A549 (cell line): Measurements from ENCODE around the gene ZNF346. TPM values are rescaled to one million over a fixed set of nuclear protein-coding genes. Genes with fewer than 3 reads are reported as not detected.
A peak's percentile ranks its signal among the peaks of the same experiment; 100 is the strongest.
"Not testable (repeated sequence)": the region's sequence is repeated elsewhere in the genome, so short reads cannot be mapped to it uniquely, and the experiment has no call there.

ENCODE experiments used
- ATAC-seq, 2 experiments: fragments of 200-7000 bp in 1 of 2; fragments of >200 bp in 1 of 2; cut with Nextera tagmentation in 1 of 2; cut with Tn5 transposase in 1 of 2; 3 replicates each; pipeline versions ENCODE4 v1.8.0 to v1.9.1; 2018 to 2020; ENCODE audit warnings: mild to moderate bottlenecking in 1 of 2, moderate library complexity in 1 of 2
- CTCF ChIA-PET: fragments of 300-600 bp; sonication (Branson Sonifier 250); formaldehyde crosslinking; extraction: SDS; loops from one replicate; lab custom pipeline; 2021; ENCODE audit warnings: antibody characterized with exemption, inconsistent platforms; lab: Yijun Ruan, JAX
- POLR2A ChIA-PET: fragments of 350-600 bp; formaldehyde crosslinking; extraction: SDS; loops from one replicate; lab custom pipeline; 2021; ENCODE audit warnings: antibody characterized with exemption, inconsistent platforms; lab: Yijun Ruan, JAX
- DNase-seq, 2 experiments: peaks; one replicate each; pipeline versions ENCODE4 v3.0.0 to v3.0.0-alpha.2; 2011 to 2016; ENCODE audit warnings: low read depth in 1 of 2, low spot score in 1 of 2
- FAIRE-seq: peaks from 2 replicates; lab custom pipeline; 2011; peaks lifted over from hg19 to GRCh38; lab: Jason Lieb, UNC
- H3K27ac ChIP-seq, 2 experiments: fragments of >200 bp; sonication (Bioruptor Twin); formaldehyde crosslinking; 3 replicates each; pipeline ENCODE4 v1.5.1; 2016 to 2017
- H3K4me1 ChIP-seq: fragments of >200 bp; sonication (Bioruptor Twin); formaldehyde crosslinking; 3 replicates; pipeline ENCODE4 v1.6.1; 2016
- H3K4me2 ChIP-seq: fragments of >200 bp; sonication (Bioruptor Twin); formaldehyde crosslinking; 3 replicates; pipeline ENCODE4 v1.6.1; 2016
- H3K4me3 ChIP-seq: fragments of >200 bp; sonication (Bioruptor Twin); formaldehyde crosslinking; 3 replicates; pipeline ENCODE4 v1.5.1; 2016
- H3K9me3 ChIP-seq: fragments of >200 bp; sonication (Bioruptor Twin); formaldehyde crosslinking; 3 replicates; pipeline ENCODE4 v1.6.1; 2016
- CHD2 ChIP-seq: fragments of 150-350 bp; IDR thresholded peaks from 2 replicates; pipeline ENCODE4 v1.6.1; 2014; ENCODE audit warnings: low read length; ENCODE audit not compliant: partially characterized antibody
- EHMT2 ChIP-seq: fragments of 200-600 bp; sonication (generic); IDR thresholded peaks from 2 replicates; pipeline ENCODE4 v1.6.1; 2016; ENCODE audit warnings: antibody characterized with exemption, low read depth, mild to moderate bottlenecking, moderate library complexity
- FOSB ChIP-seq: fragments of 250-450 bp; sonication (Bioruptor Pico); IDR thresholded peaks from 2 replicates; pipeline ENCODE4 v1.5.0; 2020; ENCODE audit warnings: mild to moderate bottlenecking, moderate library complexity
- GATA3 ChIP-seq: IDR thresholded peaks from 2 replicates; pipeline ENCODE4 v1.6.1; 2012; ENCODE audit warnings: borderline replicate concordance
- HDAC2 ChIP-seq: fragments of 200-600 bp; sonication (generic); IDR thresholded peaks from 2 replicates; pipeline ENCODE4 v1.6.1; 2016
- HOXA7 ChIP-seq: fragments of 250-450 bp; sonication (Bioruptor Pico); IDR thresholded peaks from 2 replicates; pipeline ENCODE4 v1.5.0; 2020; ENCODE audit warnings: mild to moderate bottlenecking, moderate library complexity
- HOXB5 ChIP-seq: fragments of 250-450 bp; sonication (Bioruptor Pico); IDR thresholded peaks from 2 replicates; pipeline ENCODE4 v1.5.0; 2020; ENCODE audit warnings: mild to moderate bottlenecking, moderate library complexity
- KDM1A ChIP-seq: fragments of 200-600 bp; sonication (generic); IDR thresholded peaks from 2 replicates; pipeline ENCODE4 v1.6.1; 2016; ENCODE audit warnings: low read depth, mild to moderate bottlenecking
- KDM5A ChIP-seq: fragments of 200-600 bp; sonication (generic); IDR thresholded peaks from 2 replicates; pipeline ENCODE4 v1.6.1; 2016; ENCODE audit warnings: antibody characterized with exemption, mild to moderate bottlenecking
- MYC ChIP-seq: IDR thresholded peaks from 2 replicates; pipeline ENCODE4 v1.6.1; 2012; ENCODE audit warnings: mild to moderate bottlenecking, inconsistent platforms, low read length, improper control_type of control experiment, borderline replicate concordance
- PBX3 ChIP-seq: IDR thresholded peaks from 2 replicates; pipeline ENCODE4 v1.6.1; 2012
- PHF8 ChIP-seq: fragments of 200-600 bp; sonication (generic); IDR thresholded peaks from 2 replicates; pipeline ENCODE4 v1.6.1; 2016; ENCODE audit warnings: low read depth, mild to moderate bottlenecking, antibody characterized with exemption, moderate library complexity, borderline replicate concordance
- POLR2A ChIP-seq: IDR thresholded peaks from 2 replicates; pipeline ENCODE4 v1.6.1; 2012; ENCODE audit warnings: mild to moderate bottlenecking, low read length
- RNF2 ChIP-seq: fragments of 200-600 bp; sonication (generic); IDR thresholded peaks from 2 replicates; pipeline ENCODE4 v1.6.1; 2016; ENCODE audit warnings: low read depth, mild to moderate bottlenecking, antibody characterized with exemption, moderate library complexity, borderline replicate concordance
- SMC3 ChIP-seq: fragments of >200 bp; sonication (Bioruptor Twin); formaldehyde crosslinking; IDR thresholded peaks from 3 replicates; pipeline ENCODE4 v1.6.1; 2018; ENCODE audit warnings: inconsistent platforms
- SREBF2 ChIP-seq: fragments of 450-650 bp; IDR thresholded peaks from 2 replicates; pipeline ENCODE4 v1.6.1; 2014; ENCODE audit warnings: mild to moderate bottlenecking, moderate library complexity
- TP53 ChIP-seq: fragments of 250-450 bp; sonication (Bioruptor Pico); IDR thresholded peaks from 2 replicates; pipeline ENCODE4 v1.5.0; 2021; ENCODE audit warnings: mild to moderate bottlenecking, moderate library complexity
- ZSCAN20 ChIP-seq: fragments of 250-450 bp; sonication (Bioruptor Pico); IDR thresholded peaks from 2 replicates; pipeline ENCODE4 v1.8.0; 2022; ENCODE audit warnings: mild to moderate bottlenecking, moderate library complexity
- WGBS: methylation state at CpG from one replicate; pipeline ENCODE4 v1.1.6; 2017; ENCODE audit errors: missing lambda C conversion rate; 5-methylcytosine and 5-hydroxymethylcytosine counted together
- polyA plus RNA-seq, 4 experiments: library from polyadenylated mRNA; depleted of rRNA in 3 of 4; stranded (reverse); fragments of >200 nt; fragmentation: RNase III in 1 of 4; extraction: RNeasy Plus Mini Kit Qiagen cat#74134 plus additional on column Dnase treatment in 1 of 4; gene quantifications; 2 replicates in 3 of 4; 3 replicates in 1 of 4; pipeline ENCODE4 v1.2.3, GENCODE V29; 2011 to 2017
- TF ChIP-seq, protein P1 (sequence below): fragments of >200 bp; sonication (Bioruptor Twin); formaldehyde crosslinking; IDR thresholded peaks from 3 replicates; pipeline ENCODE4 v1.6.1; 2016
- TF ChIP-seq, protein P2 (sequence below): fragments of >200 bp; sonication (Bioruptor Twin); formaldehyde crosslinking; IDR thresholded peaks from 2 replicates; pipeline ENCODE4 v1.6.1; 2016
- TF ChIP-seq, protein P3 (sequence below): fragments of 200-600 bp; sonication (generic); IDR thresholded peaks from 2 replicates; pipeline ENCODE4 v1.6.1; 2016; ENCODE audit warnings: antibody characterized with exemption, mild to moderate bottlenecking, moderate library complexity
- TF ChIP-seq, protein P4 (sequence below): fragments of 250-450 bp; sonication (Bioruptor Pico); IDR thresholded peaks from 2 replicates; pipeline ENCODE4 v1.5.0; 2020; ENCODE audit warnings: low read depth, mild to moderate bottlenecking, moderate library complexity
- TF ChIP-seq, protein P5 (sequence below): fragments of >200 bp; sonication (Bioruptor Twin); formaldehyde crosslinking; IDR thresholded peaks from 3 replicates; pipeline ENCODE4 v1.5.1; 2016
- TF ChIP-seq, protein P6 (sequence below): fragments of 450-650 bp; IDR thresholded peaks from 2 replicates; pipeline ENCODE4 v1.6.1; 2014; ENCODE audit warnings: antibody characterized with exemption

ZNF346 gene
- polyA plus RNA-seq, 2 of the 4 experiments (the other 2 are of a cell fraction), result 13.5 to 14.1 TPM

- FAIRE-seq (no peak), ATAC-seq (no peak), DNase-seq (no peak)
- Histone ChIP-seq H3K9me3 (no peaks in the 10 kb centered on the region), H3K4me3 (no peak overlapping the region), H3K27ac (no peak overlapping the region), H3K4me2 (no peak overlapping the region), H3K4me1 (no peaks in the 10 kb centered on the region)
- CTCF ChIA-PET, result interaction anchor here (1.9 to 4.6 kb wide), 2 partner anchors 26 kb away, joined by 8 to 21 read pairs; no protein-coding TSS in a partner anchor
- no peak for TF ChIP-seq TP53 (CRISPR knock-in tag)
- no peak for TF ChIP-seq PBX3
- TF ChIP-seq, protein P1, sequence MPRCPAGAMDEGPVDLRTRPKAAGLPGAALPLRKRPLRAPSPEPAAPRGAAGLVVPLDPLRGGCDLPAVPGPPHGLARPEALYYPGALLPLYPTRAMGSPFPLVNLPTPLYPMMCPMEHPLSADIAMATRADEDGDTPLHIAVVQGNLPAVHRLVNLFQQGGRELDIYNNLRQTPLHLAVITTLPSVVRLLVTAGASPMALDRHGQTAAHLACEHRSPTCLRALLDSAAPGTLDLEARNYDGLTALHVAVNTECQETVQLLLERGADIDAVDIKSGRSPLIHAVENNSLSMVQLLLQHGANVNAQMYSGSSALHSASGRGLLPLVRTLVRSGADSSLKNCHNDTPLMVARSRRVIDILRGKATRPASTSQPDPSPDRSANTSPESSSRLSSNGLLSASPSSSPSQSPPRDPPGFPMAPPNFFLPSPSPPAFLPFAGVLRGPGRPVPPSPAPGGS, result no peak
- TF ChIP-seq HDAC2, result no peak
- no peak for TF ChIP-seq KDM1A
- TF ChIP-seq HOXB5 (CRISPR knock-in tag), result no peak
- TF ChIP-seq FOSB (CRISPR knock-in tag), result no peak
- no peak for TF ChIP-seq PHF8
- no peak for TF ChIP-seq MYC
- TF ChIP-seq, protein P2, sequence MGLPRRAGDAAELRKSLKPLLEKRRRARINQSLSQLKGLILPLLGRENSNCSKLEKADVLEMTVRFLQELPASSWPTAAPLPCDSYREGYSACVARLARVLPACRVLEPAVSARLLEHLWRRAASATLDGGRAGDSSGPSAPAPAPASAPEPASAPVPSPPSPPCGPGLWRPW, result no peak
- TF ChIP-seq GATA3, result no peak
- no peak for TF ChIP-seq POLR2A
- TF ChIP-seq EHMT2, result no peak
- 90% methylated on average over 4 of the region's 4 CpGs for WGBS
- POLR2A ChIA-PET, result no interaction called here
These were observed 23.1 kb downstream of the ZNF346 start for GRCh38 chr5:177045631-177046030.

- 94% methylated on average over 7 of the region's 7 CpGs for WGBS
- H3K4me1 ChIP-seq, H3K4me3 ChIP-seq, CTCF ChIA-PET, ATAC-seq, DNase-seq, H3K9me3 ChIP-seq, H3K27ac ChIP-seq, FAIRE-seq, H3K4me2 ChIP-seq: not testable (repeated sequence)
- POLR2A ChIA-PET, result interaction anchor here (0.6 kb wide), 1 partner anchor 42 kb away, joined by 4 read pairs; the partner anchor contains the start of gene UIMC1
These were observed 26.0 kb downstream of the ZNF346 start for GRCh38 chr5:177048531-177048930.

DNA sequence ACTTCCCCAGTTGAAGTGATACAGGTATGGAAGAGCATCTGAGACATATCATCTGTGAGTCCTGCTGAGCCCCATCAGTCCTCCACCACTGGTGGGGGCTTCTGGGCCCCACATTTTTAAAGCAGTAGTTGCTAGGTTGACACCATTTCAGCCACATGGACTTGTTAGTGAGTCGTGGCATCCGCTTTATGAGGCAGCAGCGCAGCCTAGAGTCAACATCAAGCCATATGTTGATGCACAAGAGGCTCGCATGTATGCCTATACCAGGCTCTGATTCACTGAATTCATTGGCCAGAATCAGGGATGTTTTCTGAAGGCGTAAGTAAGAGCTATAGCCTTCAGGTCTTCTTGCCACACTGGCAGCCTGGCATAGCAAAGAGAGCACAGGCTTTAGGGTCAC is 26.8 kb downstream of the ZNF346 start:
- CTCF ChIA-PET, result interaction anchor here (1.0 to 2.2 kb wide), 3 partner anchors 9 to 388 kb away, joined by 3 to 9 read pairs (median 5); no protein-coding TSS in a partner anchor
- POLR2A ChIA-PET, result no interaction called here
- H3K4me3 ChIP-seq, result no peak overlapping the region
- FAIRE-seq (no peak), DNase-seq (peak in 1 of 2 experiments; percentile 29), ATAC-seq (peak in 1 of 2 experiments; percentile 44; a peak in 1 of 6 replicates)
- H3K4me1 ChIP-seq, result no peaks in the 10 kb centered on the region
- H3K27ac ChIP-seq, result no peak overlapping the region
- H3K4me2 ChIP-seq, result no peak overlapping the region
- WGBS, result 96% methylated on average over 5 of the region's 5 CpGs
- H3K9me3 ChIP-seq, result no peaks in the 10 kb centered on the region
- TF ChIP-seq EHMT2, result no peak
- TF ChIP-seq, protein P2, result no peak
- TF ChIP-seq, protein P3, sequence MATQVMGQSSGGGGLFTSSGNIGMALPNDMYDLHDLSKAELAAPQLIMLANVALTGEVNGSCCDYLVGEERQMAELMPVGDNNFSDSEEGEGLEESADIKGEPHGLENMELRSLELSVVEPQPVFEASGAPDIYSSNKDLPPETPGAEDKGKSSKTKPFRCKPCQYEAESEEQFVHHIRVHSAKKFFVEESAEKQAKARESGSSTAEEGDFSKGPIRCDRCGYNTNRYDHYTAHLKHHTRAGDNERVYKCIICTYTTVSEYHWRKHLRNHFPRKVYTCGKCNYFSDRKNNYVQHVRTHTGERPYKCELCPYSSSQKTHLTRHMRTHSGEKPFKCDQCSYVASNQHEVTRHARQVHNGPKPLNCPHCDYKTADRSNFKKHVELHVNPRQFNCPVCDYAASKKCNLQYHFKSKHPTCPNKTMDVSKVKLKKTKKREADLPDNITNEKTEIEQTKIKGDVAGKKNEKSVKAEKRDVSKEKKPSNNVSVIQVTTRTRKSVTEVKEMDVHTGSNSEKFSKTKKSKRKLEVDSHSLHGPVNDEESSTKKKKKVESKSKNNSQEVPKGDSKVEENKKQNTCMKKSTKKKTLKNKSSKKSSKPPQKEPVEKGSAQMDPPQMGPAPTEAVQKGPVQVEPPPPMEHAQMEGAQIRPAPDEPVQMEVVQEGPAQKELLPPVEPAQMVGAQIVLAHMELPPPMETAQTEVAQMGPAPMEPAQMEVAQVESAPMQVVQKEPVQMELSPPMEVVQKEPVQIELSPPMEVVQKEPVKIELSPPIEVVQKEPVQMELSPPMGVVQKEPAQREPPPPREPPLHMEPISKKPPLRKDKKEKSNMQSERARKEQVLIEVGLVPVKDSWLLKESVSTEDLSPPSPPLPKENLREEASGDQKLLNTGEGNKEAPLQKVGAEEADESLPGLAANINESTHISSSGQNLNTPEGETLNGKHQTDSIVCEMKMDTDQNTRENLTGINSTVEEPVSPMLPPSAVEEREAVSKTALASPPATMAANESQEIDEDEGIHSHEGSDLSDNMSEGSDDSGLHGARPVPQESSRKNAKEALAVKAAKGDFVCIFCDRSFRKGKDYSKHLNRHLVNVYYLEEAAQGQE, result no peak
- TF ChIP-seq CHD2, result no peak
- no peak for TF ChIP-seq HOXA7 (CRISPR knock-in tag)
- TF ChIP-seq SMC3, result no peak
- TF ChIP-seq, protein P4, sequence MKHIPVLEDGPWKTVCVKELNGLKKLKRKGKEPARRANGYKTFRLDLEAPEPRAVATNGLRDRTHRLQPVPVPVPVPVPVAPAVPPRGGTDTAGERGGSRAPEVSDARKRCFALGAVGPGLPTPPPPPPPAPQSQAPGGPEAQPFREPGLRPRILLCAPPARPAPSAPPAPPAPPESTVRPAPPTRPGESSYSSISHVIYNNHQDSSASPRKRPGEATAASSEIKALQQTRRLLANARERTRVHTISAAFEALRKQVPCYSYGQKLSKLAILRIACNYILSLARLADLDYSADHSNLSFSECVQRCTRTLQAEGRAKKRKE (CRISPR knock-in tag), result no peak
- no peak for TF ChIP-seq KDM5A
- no peak for TF ChIP-seq RNF2
- no peak for TF ChIP-seq ZSCAN20 (CRISPR knock-in tag)
- no peak for TF ChIP-seq SREBF2
- TF ChIP-seq, protein P5, sequence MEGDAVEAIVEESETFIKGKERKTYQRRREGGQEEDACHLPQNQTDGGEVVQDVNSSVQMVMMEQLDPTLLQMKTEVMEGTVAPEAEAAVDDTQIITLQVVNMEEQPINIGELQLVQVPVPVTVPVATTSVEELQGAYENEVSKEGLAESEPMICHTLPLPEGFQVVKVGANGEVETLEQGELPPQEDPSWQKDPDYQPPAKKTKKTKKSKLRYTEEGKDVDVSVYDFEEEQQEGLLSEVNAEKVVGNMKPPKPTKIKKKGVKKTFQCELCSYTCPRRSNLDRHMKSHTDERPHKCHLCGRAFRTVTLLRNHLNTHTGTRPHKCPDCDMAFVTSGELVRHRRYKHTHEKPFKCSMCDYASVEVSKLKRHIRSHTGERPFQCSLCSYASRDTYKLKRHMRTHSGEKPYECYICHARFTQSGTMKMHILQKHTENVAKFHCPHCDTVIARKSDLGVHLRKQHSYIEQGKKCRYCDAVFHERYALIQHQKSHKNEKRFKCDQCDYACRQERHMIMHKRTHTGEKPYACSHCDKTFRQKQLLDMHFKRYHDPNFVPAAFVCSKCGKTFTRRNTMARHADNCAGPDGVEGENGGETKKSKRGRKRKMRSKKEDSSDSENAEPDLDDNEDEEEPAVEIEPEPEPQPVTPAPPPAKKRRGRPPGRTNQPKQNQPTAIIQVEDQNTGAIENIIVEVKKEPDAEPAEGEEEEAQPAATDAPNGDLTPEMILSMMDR, result no peak
- TF ChIP-seq, protein P6, sequence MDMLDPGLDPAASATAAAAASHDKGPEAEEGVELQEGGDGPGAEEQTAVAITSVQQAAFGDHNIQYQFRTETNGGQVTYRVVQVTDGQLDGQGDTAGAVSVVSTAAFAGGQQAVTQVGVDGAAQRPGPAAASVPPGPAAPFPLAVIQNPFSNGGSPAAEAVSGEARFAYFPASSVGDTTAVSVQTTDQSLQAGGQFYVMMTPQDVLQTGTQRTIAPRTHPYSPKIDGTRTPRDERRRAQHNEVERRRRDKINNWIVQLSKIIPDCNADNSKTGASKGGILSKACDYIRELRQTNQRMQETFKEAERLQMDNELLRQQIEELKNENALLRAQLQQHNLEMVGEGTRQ, result no peak
